Gastrocnemius medialis (tissue), 4 donors: ENCODE data around the gene USH2A.

ENCODE experiments used
- POLR2A ChIP-seq, 2 donors: fragments of 450-650 bp; IDR thresholded peaks; one replicate each; pipeline ENCODE4 v1.6.1; 2017; ENCODE audit warnings: antibody characterized with exemption in 2 of 2, mild to moderate bottlenecking in 2 of 2, moderate library complexity in 2 of 2
- TF ChIP-seq, protein P1 (sequence below), 5 experiments: fragments of 450-650 bp in 3 of 5; fragments of 200-600 bp in 2 of 5; sonication (generic) in 2 of 5; IDR thresholded peaks in 4 of 5; conservative IDR thresholded peaks in 1 of 5; 1 replicate in 4 of 5; 2 replicates in 1 of 5; pipeline ENCODE4 v1.5.1; 2016 to 2019; ENCODE audit warnings: antibody characterized with exemption in 5 of 5, mild to moderate bottlenecking in 3 of 5, moderate library complexity in 3 of 5

DNA sequence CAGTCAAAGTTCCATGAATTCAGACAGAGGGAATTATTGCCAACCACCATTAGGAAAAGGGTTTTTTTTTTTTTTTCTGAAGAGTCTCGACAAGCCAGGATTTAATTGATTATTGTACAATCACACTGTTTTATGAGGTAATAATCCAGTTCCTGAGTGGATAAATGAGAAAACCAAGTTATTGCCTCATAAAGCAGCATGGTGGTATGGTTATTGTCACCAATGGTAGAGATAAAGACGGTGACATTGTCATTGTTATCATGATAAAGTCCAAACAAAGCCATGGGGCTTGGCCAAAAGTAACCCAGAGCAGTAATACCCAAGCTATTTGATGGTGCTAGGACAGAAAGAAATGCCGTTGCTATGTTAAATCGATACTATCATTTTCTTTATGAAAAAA lies 232.8 kb downstream of the USH2A start:
- TF ChIP-seq, protein P1, sequence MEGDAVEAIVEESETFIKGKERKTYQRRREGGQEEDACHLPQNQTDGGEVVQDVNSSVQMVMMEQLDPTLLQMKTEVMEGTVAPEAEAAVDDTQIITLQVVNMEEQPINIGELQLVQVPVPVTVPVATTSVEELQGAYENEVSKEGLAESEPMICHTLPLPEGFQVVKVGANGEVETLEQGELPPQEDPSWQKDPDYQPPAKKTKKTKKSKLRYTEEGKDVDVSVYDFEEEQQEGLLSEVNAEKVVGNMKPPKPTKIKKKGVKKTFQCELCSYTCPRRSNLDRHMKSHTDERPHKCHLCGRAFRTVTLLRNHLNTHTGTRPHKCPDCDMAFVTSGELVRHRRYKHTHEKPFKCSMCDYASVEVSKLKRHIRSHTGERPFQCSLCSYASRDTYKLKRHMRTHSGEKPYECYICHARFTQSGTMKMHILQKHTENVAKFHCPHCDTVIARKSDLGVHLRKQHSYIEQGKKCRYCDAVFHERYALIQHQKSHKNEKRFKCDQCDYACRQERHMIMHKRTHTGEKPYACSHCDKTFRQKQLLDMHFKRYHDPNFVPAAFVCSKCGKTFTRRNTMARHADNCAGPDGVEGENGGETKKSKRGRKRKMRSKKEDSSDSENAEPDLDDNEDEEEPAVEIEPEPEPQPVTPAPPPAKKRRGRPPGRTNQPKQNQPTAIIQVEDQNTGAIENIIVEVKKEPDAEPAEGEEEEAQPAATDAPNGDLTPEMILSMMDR (IDR thresholded peaks at IDR 0.05 in 4 of 5, conservative IDR thresholded peaks at IDR 0.05 in 1 of 5): no peak
- no peak for TF ChIP-seq POLR2A (IDR thresholded peaks at IDR 0.05)
